A549 (cell line): ENCODE measurements around the gene FBXL13. TPM values are rescaled to one million over a fixed set of nuclear protein-coding genes. Genes with fewer than 3 reads are reported as not detected.

ENCODE experiments used
- ATAC-seq, 2 experiments: fragments of 200-7000 bp in 1 of 2; fragments of >200 bp in 1 of 2; cut with Nextera tagmentation in 1 of 2; cut with Tn5 transposase in 1 of 2; 3 replicates each; pipeline versions ENCODE4 v1.8.0 to v1.9.1; 2018 to 2020; ENCODE audit warnings: mild to moderate bottlenecking in 1 of 2, moderate library complexity in 1 of 2
- CTCF ChIA-PET: fragments of 300-600 bp; sonication (Branson Sonifier 250); formaldehyde crosslinking; extraction: SDS; loops from one replicate; lab custom pipeline; 2021; ENCODE audit warnings: antibody characterized with exemption, inconsistent platforms; lab: Yijun Ruan, JAX
- POLR2A ChIA-PET: fragments of 350-600 bp; formaldehyde crosslinking; extraction: SDS; loops from one replicate; lab custom pipeline; 2021; ENCODE audit warnings: antibody characterized with exemption, inconsistent platforms; lab: Yijun Ruan, JAX
- DNase-seq, 2 experiments: peaks; one replicate each; pipeline versions ENCODE4 v3.0.0 to v3.0.0-alpha.2; 2011 to 2016; ENCODE audit warnings: low read depth in 1 of 2, low spot score in 1 of 2
- FAIRE-seq: peaks from 2 replicates; lab custom pipeline; 2011; peaks lifted over from hg19 to GRCh38; lab: Jason Lieb, UNC
- H3K27ac ChIP-seq, 2 experiments: fragments of >200 bp; sonication (Bioruptor Twin); formaldehyde crosslinking; 3 replicates each; pipeline ENCODE4 v1.5.1; 2016 to 2017
- H3K4me1 ChIP-seq: fragments of >200 bp; sonication (Bioruptor Twin); formaldehyde crosslinking; 3 replicates; pipeline ENCODE4 v1.6.1; 2016
- H3K4me2 ChIP-seq: fragments of >200 bp; sonication (Bioruptor Twin); formaldehyde crosslinking; 3 replicates; pipeline ENCODE4 v1.6.1; 2016
- H3K4me3 ChIP-seq: fragments of >200 bp; sonication (Bioruptor Twin); formaldehyde crosslinking; 3 replicates; pipeline ENCODE4 v1.5.1; 2016
- H3K9me3 ChIP-seq: fragments of >200 bp; sonication (Bioruptor Twin); formaldehyde crosslinking; 3 replicates; pipeline ENCODE4 v1.6.1; 2016
- BHLHE40 ChIP-seq: IDR thresholded peaks from 2 replicates; pipeline ENCODE4 v1.6.1; 2012; ENCODE audit warnings: low read depth, low read length, inconsistent platforms
- CHD2 ChIP-seq: fragments of 150-350 bp; IDR thresholded peaks from 2 replicates; pipeline ENCODE4 v1.6.1; 2014; ENCODE audit warnings: low read length; ENCODE audit not compliant: partially characterized antibody
- CHD4 ChIP-seq: fragments of 200-600 bp; sonication (generic); IDR thresholded peaks from 2 replicates; pipeline ENCODE4 v1.6.1; 2016; ENCODE audit warnings: antibody characterized with exemption, mild to moderate bottlenecking, borderline replicate concordance
- EHF ChIP-seq: fragments of 250-450 bp; sonication (Bioruptor Pico); IDR thresholded peaks from 2 replicates; pipeline ENCODE4 v1.5.0; 2020; ENCODE audit warnings: mild to moderate bottlenecking
- EP300 ChIP-seq, 2 experiments: fragments of >200 bp; sonication (Bioruptor Twin); formaldehyde crosslinking; IDR thresholded peaks; 2 replicates in 1 of 2; 3 replicates in 1 of 2; pipeline ENCODE4 v1.6.1; 2016 to 2017
- ESRRA ChIP-seq: fragments of 150-350 bp; IDR thresholded peaks from 2 replicates; pipeline ENCODE4 v1.6.1; 2014; ENCODE audit warnings: mild to moderate bottlenecking, low read length, borderline replicate concordance
- FOSB ChIP-seq: fragments of 250-450 bp; sonication (Bioruptor Pico); IDR thresholded peaks from 2 replicates; pipeline ENCODE4 v1.5.0; 2020; ENCODE audit warnings: mild to moderate bottlenecking, moderate library complexity
- GATA3 ChIP-seq: IDR thresholded peaks from 2 replicates; pipeline ENCODE4 v1.6.1; 2012; ENCODE audit warnings: borderline replicate concordance
- HEYL ChIP-seq: fragments of 250-450 bp; sonication (Bioruptor Pico); IDR thresholded peaks from 2 replicates; pipeline ENCODE4 v1.8.0; 2021; ENCODE audit warnings: mild to moderate bottlenecking, moderate library complexity
- HOXA7 ChIP-seq: fragments of 250-450 bp; sonication (Bioruptor Pico); IDR thresholded peaks from 2 replicates; pipeline ENCODE4 v1.5.0; 2020; ENCODE audit warnings: mild to moderate bottlenecking, moderate library complexity
- HOXB5 ChIP-seq: fragments of 250-450 bp; sonication (Bioruptor Pico); IDR thresholded peaks from 2 replicates; pipeline ENCODE4 v1.5.0; 2020; ENCODE audit warnings: mild to moderate bottlenecking, moderate library complexity
- KDM5A ChIP-seq: fragments of 200-600 bp; sonication (generic); IDR thresholded peaks from 2 replicates; pipeline ENCODE4 v1.6.1; 2016; ENCODE audit warnings: antibody characterized with exemption, mild to moderate bottlenecking
- MAZ ChIP-seq: fragments of 150-350 bp; IDR thresholded peaks from 2 replicates; pipeline ENCODE4 v1.6.1; 2014; ENCODE audit warnings: antibody characterized with exemption, low read depth, low read length, borderline replicate concordance
- POLR2AphosphoS2 ChIP-seq: conservative IDR thresholded peaks from 2 replicates; pipeline ENCODE4 v1.6.1; 2012; ENCODE audit warnings: low read length, improper control_type of control experiment, inconsistent platforms
- RARB ChIP-seq: fragments of 250-450 bp; sonication (Bioruptor Pico); IDR thresholded peaks from 2 replicates; pipeline ENCODE4 v1.8.0; 2021; ENCODE audit warnings: mild to moderate bottlenecking, moderate library complexity
- SMC3 ChIP-seq: fragments of >200 bp; sonication (Bioruptor Twin); formaldehyde crosslinking; IDR thresholded peaks from 3 replicates; pipeline ENCODE4 v1.6.1; 2018; ENCODE audit warnings: inconsistent platforms
- SREBF2 ChIP-seq: fragments of 450-650 bp; IDR thresholded peaks from 2 replicates; pipeline ENCODE4 v1.6.1; 2014; ENCODE audit warnings: mild to moderate bottlenecking, moderate library complexity
- ZFP36 ChIP-seq: fragments of 450-650 bp; IDR thresholded peaks from 2 replicates; pipeline ENCODE4 v1.6.1; 2014; ENCODE audit warnings: borderline replicate concordance; ENCODE audit not compliant: partially characterized antibody
- ZNF302 ChIP-seq: fragments of 250-450 bp; sonication (Bioruptor Pico); IDR thresholded peaks from 2 replicates; pipeline ENCODE4 v1.9.0; 2021; ENCODE audit warnings: inconsistent platforms, mild to moderate bottlenecking, moderate library complexity
- WGBS: methylation state at CpG from one replicate; pipeline ENCODE4 v1.1.6; 2017; ENCODE audit errors: missing lambda C conversion rate; 5-methylcytosine and 5-hydroxymethylcytosine counted together
- polyA plus RNA-seq, 4 experiments: library from polyadenylated mRNA; depleted of rRNA in 3 of 4; stranded (reverse); fragments of >200 nt; fragmentation: RNase III in 1 of 4; extraction: RNeasy Plus Mini Kit Qiagen cat#74134 plus additional on column Dnase treatment in 1 of 4; gene quantifications; 2 replicates in 3 of 4; 3 replicates in 1 of 4; pipeline ENCODE4 v1.2.3, GENCODE V29; 2011 to 2017
- TF ChIP-seq, protein P1 (sequence below): fragments of 250-450 bp; sonication (Bioruptor Pico); IDR thresholded peaks from 2 replicates; pipeline ENCODE4 v1.5.0; 2020; ENCODE audit warnings: low read depth, mild to moderate bottlenecking, moderate library complexity
- TF ChIP-seq, protein P2 (sequence below): IDR thresholded peaks from 2 replicates; pipeline ENCODE4 v1.6.1; 2012

Gene FBXL13
- polyA plus RNA-seq, 2 of the 4 experiments (the other 2 are of a cell fraction) = 0.45 to 0.70 TPM

DNA sequence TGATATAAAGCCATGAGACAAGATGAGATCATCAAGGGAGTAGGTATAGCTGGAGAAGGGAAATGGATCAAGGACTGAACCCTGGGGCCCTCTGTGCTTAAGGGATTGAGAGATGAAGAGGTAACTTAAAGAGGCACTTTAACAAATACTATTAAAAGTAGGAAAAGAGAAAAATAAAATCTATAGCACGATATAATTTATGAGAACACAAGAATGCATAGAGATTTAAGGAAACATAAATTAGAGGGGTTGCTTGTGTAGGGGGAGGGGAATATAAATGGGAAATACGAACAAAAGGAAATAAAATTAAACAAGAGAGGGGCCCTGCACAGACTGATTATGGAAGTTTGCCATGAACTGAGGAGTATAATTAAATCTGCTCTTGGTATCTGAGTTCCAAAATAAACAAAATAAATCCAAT lies 177.4 kb downstream of the FBXL13 start:
- no peak for TF ChIP-seq KDM5A
- no peak for TF ChIP-seq GATA3
- no peak for TF ChIP-seq CHD2
- TF ChIP-seq FOSB = no peak
- TF ChIP-seq, protein P1, sequence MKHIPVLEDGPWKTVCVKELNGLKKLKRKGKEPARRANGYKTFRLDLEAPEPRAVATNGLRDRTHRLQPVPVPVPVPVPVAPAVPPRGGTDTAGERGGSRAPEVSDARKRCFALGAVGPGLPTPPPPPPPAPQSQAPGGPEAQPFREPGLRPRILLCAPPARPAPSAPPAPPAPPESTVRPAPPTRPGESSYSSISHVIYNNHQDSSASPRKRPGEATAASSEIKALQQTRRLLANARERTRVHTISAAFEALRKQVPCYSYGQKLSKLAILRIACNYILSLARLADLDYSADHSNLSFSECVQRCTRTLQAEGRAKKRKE = no peak
- no peak for TF ChIP-seq EHF
- no peak for TF ChIP-seq ESRRA
- TF ChIP-seq ZNF302 = no peak
- Histone ChIP-seq H3K9me3 (no peaks in the 10 kb centered on the region), H3K4me2 (no peak overlapping the region), H3K4me1 (peaks cover 5% of the 10 kb centered on the region), H3K27ac (no peak overlapping the region), H3K4me3 (no peak overlapping the region)
- no peak for DNase-seq
- ChIA-PET POLR2A (no interaction called here), CTCF (no interaction called here)
- ATAC-seq = no peak
- FAIRE-seq = no peak
- WGBS = 47% methylated on average over 2 of the region's 2 CpGs

DNA sequence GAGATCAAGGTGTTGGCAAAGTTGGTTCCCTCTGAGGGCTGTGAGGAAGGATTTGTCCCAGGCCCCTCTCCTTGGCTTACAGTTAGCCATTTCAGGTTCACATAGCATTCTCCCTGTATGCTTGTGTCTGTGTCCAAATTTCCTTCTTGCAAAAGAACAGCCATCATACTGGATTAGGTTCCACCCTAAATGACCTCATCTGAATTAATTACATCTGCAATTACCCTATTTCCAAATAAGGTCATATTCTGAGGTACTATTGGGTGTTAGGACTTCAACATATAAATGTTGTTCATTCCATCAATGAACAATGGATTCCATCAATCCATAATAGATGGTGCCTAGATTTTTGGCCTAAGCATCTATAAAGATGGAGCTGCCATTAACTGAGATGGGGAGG lies 178.0 kb downstream of the FBXL13 start:
- POLR2A ChIA-PET = no interaction called here

DNA sequence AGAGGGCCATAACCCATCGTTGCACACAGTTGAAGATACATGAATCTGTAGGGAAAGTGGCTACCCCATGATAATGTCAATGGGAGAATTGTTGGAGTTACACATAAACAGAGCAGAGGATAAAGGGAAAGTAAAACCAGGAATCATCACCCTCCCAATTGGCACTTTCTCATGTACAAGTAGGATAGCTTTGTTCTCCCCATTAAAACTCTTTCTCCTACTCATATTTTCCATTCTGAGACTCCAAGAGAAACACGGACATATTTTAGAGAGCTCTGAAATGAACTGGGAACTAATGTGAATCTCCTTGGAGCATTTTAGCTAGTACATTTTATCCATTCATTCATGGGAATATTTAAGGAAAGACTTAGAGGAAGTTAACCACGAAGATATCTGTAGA lies 179.0 kb downstream of the FBXL13 start:
- H3K27ac ChIP-seq = no peak overlapping the region
- TF ChIP-seq RARB (CRISPR knock-in tag) (no peak), HOXA7 (CRISPR knock-in tag) (no peak), POLR2AphosphoS2 (no peak), ZNF302 (no peak), SMC3 (no peak), ESRRA (no peak)
- TF ChIP-seq, all 56 proteins: peak for 0
- no peak for ATAC-seq
- Histone ChIP-seq H3K4me2 (no peak overlapping the region), H3K9me3 (no peaks in the 10 kb centered on the region), H3K4me1 (peaks cover 21% of the 10 kb centered on the region), H3K4me3 (no peak overlapping the region)
- FAIRE-seq = no peak
- CTCF ChIA-PET = interaction anchor here (0.6 to 1.7 kb wide), 2 partner anchors 20 to 167 kb away, joined by 3 to 6 read pairs; no protein-coding TSS in a partner anchor
- no peak for DNase-seq
- POLR2A ChIA-PET = no interaction called here
- 52% methylated on average over 3 of the region's 3 CpGs for WGBS

More for the DNA sequence above, 178.0 kb downstream of the FBXL13 start:
- no peak for ATAC-seq
- Histone ChIP-seq H3K9me3 (no peaks in the 10 kb centered on the region), H3K4me3 (no peak overlapping the region), H3K4me1 (peaks cover 11% of the 10 kb centered on the region), H3K4me2 (no peak overlapping the region), H3K27ac (no peak overlapping the region)
- TF ChIP-seq SMC3 (no peak), BHLHE40 (no peak), ZNF302 (no peak), SREBF2 (no peak), ZFP36 (no peak), CHD4 (no peak), MAZ (no peak), ESRRA (no peak), HOXB5 (CRISPR knock-in tag) (no peak), EP300 (IDR thresholded peaks at IDR 0.05) (no peak), HEYL (CRISPR knock-in tag) (no peak)
- TF ChIP-seq, protein P2, sequence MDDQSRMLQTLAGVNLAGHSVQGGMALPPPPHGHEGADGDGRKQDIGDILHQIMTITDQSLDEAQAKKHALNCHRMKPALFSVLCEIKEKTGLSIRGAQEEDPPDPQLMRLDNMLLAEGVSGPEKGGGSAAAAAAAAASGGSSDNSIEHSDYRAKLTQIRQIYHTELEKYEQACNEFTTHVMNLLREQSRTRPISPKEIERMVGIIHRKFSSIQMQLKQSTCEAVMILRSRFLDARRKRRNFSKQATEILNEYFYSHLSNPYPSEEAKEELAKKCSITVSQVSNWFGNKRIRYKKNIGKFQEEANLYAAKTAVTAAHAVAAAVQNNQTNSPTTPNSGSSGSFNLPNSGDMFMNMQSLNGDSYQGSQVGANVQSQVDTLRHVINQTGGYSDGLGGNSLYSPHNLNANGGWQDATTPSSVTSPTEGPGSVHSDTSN = no peak
- CTCF ChIA-PET = no interaction called here
- no peak for DNase-seq
- FAIRE-seq = no peak
